Vein endothelial cell (primary cell): Measurements from ENCODE around the gene VCY. TPM values are rescaled to one million over a fixed set of nuclear protein-coding genes. Genes with fewer than 3 reads are reported as not detected.

Source experiments
- total RNA-seq: library from RNA; depleted of rRNA; stranded (reverse); fragments of >200 nt; gene quantifications from 2 replicates; pipeline ENCODE4 v1.2.3, GENCODE V29; 2012

The VCY gene
- not detected in 2 replicates for total RNA-seq

GRCh38 chrY:13986373-13986772 lies at the start of gene VCY:
VCY (minus strand) TSS chrY:13986473; CDS start chrY:13986440, 33 bp downstream.

Other genes with a start within 250 kb of the VCY start
- gene VCY1B, start 69.8 kb upstream of the VCY start, total RNA-seq, result not detected in 2 replicates